SK-N-SH (cell line): ENCODE measurements around the gene ADGRD2. TPM values are rescaled to one million over a fixed set of nuclear protein-coding genes. Genes with fewer than 3 reads are reported as not detected.

ENCODE experiments used
- CTCF ChIA-PET: fragments of 300-600, 350-600 bp; formaldehyde crosslinking; extraction: SDS; loops from one replicate; lab custom pipeline; 2021; lab: Yijun Ruan, JAX
- POLR2A ChIA-PET: fragments of 350-600 bp; sonication (Branson Sonifier 250); formaldehyde crosslinking; extraction: SDS; loops from one replicate; lab custom pipeline; 2020; ENCODE audit warnings: antibody characterized with exemption, inconsistent platforms; lab: Yijun Ruan, JAX
- DNase-seq: peaks from one replicate; pipeline ENCODE4 v3.0.0; 2012
- H2AFZ ChIP-seq: fragments of 200-600 bp; sonication (generic); 2 replicates; pipeline ENCODE4 v1.8.1; 2016; ENCODE audit warnings: antibody characterized with exemption, mild to moderate bottlenecking, low read depth
- H3F3A ChIP-seq: fragments of 200-600 bp; sonication (generic); replicated peaks from 2 replicates; pipeline ENCODE3; 2016; ENCODE audit warnings: antibody characterized with exemption, mild to moderate bottlenecking; ENCODE audit not compliant: insufficient read depth
- H3K27ac ChIP-seq, 2 experiments: fragments of 200-500 bp in 1 of 2; fragments of 200-600 bp in 1 of 2; sonication (Bioruptor generic) in 1 of 2; sonication (generic), shearing (Covaris generic) in 1 of 2; 2 replicates each; pipeline versions ENCODE4 v1.5.1 to v1.6.1; 2014 to 2016; ENCODE audit warnings: low read depth in 2 of 2, inconsistent platforms in 1 of 2, low read length in 1 of 2, mild to moderate bottlenecking in 1 of 2, mixed read lengths in 1 of 2
- H3K27me3 ChIP-seq: fragments of 200-600 bp; sonication (generic), shearing (Covaris generic); 2 replicates; pipeline ENCODE4 v1.6.1; 2016; ENCODE audit warnings: mixed run types; ENCODE audit not compliant: insufficient read depth
- H3K36me3 ChIP-seq, 2 experiments: fragments of 200-500 bp in 1 of 2; fragments of 200-600 bp in 1 of 2; sonication (Bioruptor generic) in 1 of 2; sonication (generic) in 1 of 2; replicated peaks in 1 of 2; 2 replicates each; pipeline versions ENCODE3 to v1.5.1; 2014 to 2016; ENCODE audit warnings: low read length in 1 of 2, mild to moderate bottlenecking in 1 of 2; ENCODE audit not compliant: insufficient read depth in 2 of 2, control insufficient read depth in 1 of 2
- H3K4me1 ChIP-seq, 2 experiments: fragments of 200-500 bp in 1 of 2; fragments of 200-600 bp in 1 of 2; sonication (Bioruptor generic) in 1 of 2; sonication (generic), shearing (Covaris generic) in 1 of 2; 2 replicates each; pipeline versions ENCODE4 v1.5.1 to v1.6.1; 2014 to 2016; ENCODE audit warnings: low read depth in 1 of 2, low read length in 1 of 2, mixed run types in 1 of 2; ENCODE audit not compliant: insufficient read depth in 2 of 2, control insufficient read depth in 1 of 2
- H3K4me2 ChIP-seq: fragments of 200-600 bp; sonication (generic), shearing (Covaris generic); 2 replicates; pipeline ENCODE4 v1.6.1; 2017; ENCODE audit warnings: mixed run types
- H3K4me3 ChIP-seq, 2 experiments: fragments of 200-500 bp in 1 of 2; fragments of 200-600 bp in 1 of 2; sonication (Bioruptor generic) in 1 of 2; sonication (generic), shearing (Covaris generic) in 1 of 2; 2 replicates each; pipeline versions ENCODE4 v1.5.1 to v1.8.1; 2014 to 2016; ENCODE audit warnings: low read depth in 2 of 2, inconsistent platforms in 1 of 2, low read length in 1 of 2, mild to moderate bottlenecking in 1 of 2, mixed read lengths in 1 of 2, moderate library complexity in 1 of 2
- H3K79me2 ChIP-seq: fragments of 200-600 bp; sonication (generic); 2 replicates; pipeline ENCODE4 v1.8.1; 2017; ENCODE audit warnings: mild to moderate bottlenecking; ENCODE audit not compliant: insufficient read depth
- H3K9ac ChIP-seq: fragments of 200-600 bp; sonication (generic); 2 replicates; pipeline ENCODE4 v1.6.1; 2017; ENCODE audit warnings: mixed run types
- H3K9me2 ChIP-seq: fragments of 200-600 bp; sonication (generic); 2 replicates; pipeline ENCODE4 v1.6.1; 2017; ENCODE audit warnings: mixed run types
- H3K9me3 ChIP-seq: fragments of 200-600 bp; sonication (generic); 2 replicates; pipeline ENCODE4 v1.6.1; 2017; ENCODE audit warnings: mixed run types, mild to moderate bottlenecking, moderate library complexity
- H4K20me1 ChIP-seq: fragments of 200-600 bp; sonication (generic); 2 replicates; pipeline ENCODE4 v1.6.1; 2017; ENCODE audit warnings: mild to moderate bottlenecking, mixed run types; ENCODE audit not compliant: insufficient read depth
- CHD2 ChIP-seq: fragments of 150-350 bp; IDR thresholded peaks from 2 replicates; pipeline ENCODE4 v1.6.1; 2018; ENCODE audit warnings: low read length; ENCODE audit not compliant: partially characterized antibody
- CTCF ChIP-seq: fragments of 200-600 bp; sonication (generic); IDR thresholded peaks from 2 replicates; pipeline ENCODE4 v1.6.1; 2017; ENCODE audit warnings: antibody characterized with exemption, mild to moderate bottlenecking, moderate library complexity
- EP300 ChIP-seq, 2 experiments: IDR thresholded peaks; 2 replicates each; pipeline versions ENCODE4 v1.4.0 to v1.6.1; 2012; ENCODE audit warnings: borderline replicate concordance in 1 of 2, low read depth in 1 of 2, low read length in 1 of 2
- EZH2phosphoT487 ChIP-seq: fragments of 200-600 bp; sonication (generic); IDR thresholded peaks from 2 replicates; pipeline ENCODE4 v1.6.1; 2017; ENCODE audit warnings: low read depth, mixed run types, mild to moderate bottlenecking, antibody characterized with exemption, moderate library complexity, borderline replicate concordance
- FOSL2 ChIP-seq: IDR thresholded peaks from 2 replicates; pipeline ENCODE4 v1.4.0; 2012; ENCODE audit warnings: low read depth, mild to moderate bottlenecking, moderate library complexity, borderline replicate concordance
- MAX ChIP-seq: IDR thresholded peaks from 2 replicates; pipeline ENCODE4 v1.4.0; 2012; ENCODE audit warnings: low read depth
- NRF1 ChIP-seq: IDR thresholded peaks from 2 replicates; pipeline ENCODE4 v1.6.1; 2012; ENCODE audit warnings: low read depth, mild to moderate bottlenecking, low read length
- POLR2AphosphoS5 ChIP-seq: IDR thresholded peaks from 2 replicates; pipeline ENCODE4 v1.6.1; 2012; ENCODE audit warnings: low read depth, low read length
- RAD21 ChIP-seq: IDR thresholded peaks from 2 replicates; pipeline ENCODE4 v1.6.1; 2012; ENCODE audit warnings: mild to moderate bottlenecking, low read length
- RCOR1 ChIP-seq: fragments of 150-350 bp; IDR thresholded peaks from 2 replicates; pipeline ENCODE4 v1.6.1; 2017; ENCODE audit warnings: antibody characterized with exemption, low read length
- REST ChIP-seq: IDR thresholded peaks from 2 replicates; pipeline ENCODE4 v1.6.1; 2012; ENCODE audit warnings: mild to moderate bottlenecking, low read depth, low read length, moderate library complexity
- RXRA ChIP-seq: IDR thresholded peaks from 2 replicates; pipeline ENCODE4 v1.4.0; 2012; ENCODE audit warnings: low read depth, mild to moderate bottlenecking, borderline replicate concordance
- SIN3A ChIP-seq: IDR thresholded peaks from 2 replicates; pipeline ENCODE4 v1.6.1; 2012; ENCODE audit warnings: low read depth, mild to moderate bottlenecking, low read length, moderate library complexity, borderline replicate concordance
- USF2 ChIP-seq: fragments of 150-350 bp; IDR thresholded peaks from 2 replicates; pipeline ENCODE4 v1.6.1; 2017; ENCODE audit warnings: antibody characterized with exemption, low read length, low read depth, borderline replicate concordance
- ZBTB33 ChIP-seq: IDR thresholded peaks from 2 replicates; pipeline ENCODE4 v1.4.0; 2012; ENCODE audit warnings: low read depth, borderline replicate concordance
- WGBS: methylation state at CpG from one replicate; pipeline ENCODE4 v1.1.6; 2017; ENCODE audit warnings: low lambda C conversion rate; 5-methylcytosine and 5-hydroxymethylcytosine counted together
- polyA plus RNA-seq, 3 experiments: library from polyadenylated mRNA; depleted of rRNA; stranded (reverse); fragments of >200 nt; gene quantifications; 2 replicates each; pipeline ENCODE4 v1.2.3, GENCODE V29; 2012

ADGRD2 gene
- polyA plus RNA-seq, 1 of the 3 experiments (the other 2 are of a cell fraction): 0.05 TPM

- H3K79me2 ChIP-seq: no peaks in the 10 kb centered on the region
- H4K20me1 ChIP-seq: no peaks in the 10 kb centered on the region
- 83% methylated on average over 4 of the region's 7 CpGs for WGBS
- no peak overlapping the region for H3K4me3 ChIP-seq
- no peaks in the 10 kb centered on the region for H3K27me3 ChIP-seq
- H3K36me3 ChIP-seq: no peaks in the 10 kb centered on the region
- no peak overlapping the region for H3K9ac ChIP-seq
- ChIA-PET CTCF (interaction anchor here (1.0 to 7.4 kb wide), 12 partner anchors 10 to 344 kb away, joined by 3 to 173 read pairs (median 10); no protein-coding TSS in a partner anchor), POLR2A (no interaction called here)
- H3K9me2 ChIP-seq: no peaks in the 10 kb centered on the region
- H3K9me3 ChIP-seq: no peaks in the 10 kb centered on the region
- no peak overlapping the region for H2AFZ ChIP-seq
- DNase-seq: no peak
- H3F3A ChIP-seq: no peaks in the 10 kb centered on the region
- no peak overlapping the region for H3K4me2 ChIP-seq
- TF ChIP-seq REST: no peak
- no peak for TF ChIP-seq EZH2phosphoT487
- no peak for TF ChIP-seq EP300 (IDR thresholded peaks at IDR 0.05; ENCODE audit: borderline replicate concordance in 1 of 2, low read depth in 1 of 2, low read length in 1 of 2)
- no peak for TF ChIP-seq RAD21
- no peak for TF ChIP-seq POLR2AphosphoS5
- no peak for TF ChIP-seq MAX
- no peak for TF ChIP-seq SIN3A
- TF ChIP-seq CHD2: no peak
- no peak for TF ChIP-seq NRF1
- no peak for TF ChIP-seq FOSL2
- TF ChIP-seq USF2: no peak
- no peak for TF ChIP-seq RCOR1
- TF ChIP-seq ZBTB33: no peak
- TF ChIP-seq CTCF: no peak
- TF ChIP-seq RXRA: no peak
- H3K27ac ChIP-seq: no peak overlapping the region
- peaks cover 0 to 4% of the 10 kb centered on the region in 2 experiments; a peak in 1 of 4 replicates for H3K4me1 ChIP-seq
Measured at GRCh38 chr9:124420991-124421543, 29.2 kb upstream of the ADGRD2 start.
